GM21528 (cell line): ENCODE measurements around the gene CTSV.
"Not testable (repeated sequence)": the region's sequence is repeated elsewhere in the genome, so short reads cannot be mapped to it uniquely, and the experiment has no call there.

ENCODE experiments used
- ATAC-seq: cut with Tn5 transposase; IDR thresholded peaks from one replicate; pipeline ENCODE4 v1.9.1; 2021; ENCODE audit warnings: mild to moderate bottlenecking, moderate library complexity; ENCODE audit not compliant: unreplicated experiment, low FRiP score

CTSV gene

GRCh38 chr9:97045300-97045699, 6.4 kb upstream of the CTSV start:
- ATAC-seq: no peak

- ATAC-seq: no peak
Measured at GRCh38 chr9:97041898-97042297, 3.0 kb upstream of the CTSV start.

- ATAC-seq: no peak
Measured at GRCh38 chr9:97039514-97039860, 545 bp upstream of the CTSV start.

GRCh38 chr9:97023505-97023904, 15.4 kb downstream of the CTSV start:
- ATAC-seq: not testable (repeated sequence)

GRCh38 chr9:97013151-97014132, 25.5 kb downstream of the CTSV start:
- ATAC-seq: peak; percentile 86

GRCh38 chr9:97012617-97013016, 26.3 kb downstream of the CTSV start:
- ATAC-seq: peak; percentile 71

GRCh38 chr9:97002195-97002594, 36.7 kb downstream of the CTSV start:
- ATAC-seq: not testable (repeated sequence)

GRCh38 chr9:97001338-97001737, 37.6 kb downstream of the CTSV start:
- not testable (repeated sequence) for ATAC-seq

- ATAC-seq: not testable (repeated sequence)
Measured at GRCh38 chr9:97000139-97000787, 38.7 kb downstream of the CTSV start.

- not testable (repeated sequence) for ATAC-seq
Measured at GRCh38 chr9:96999733-97000132, 39.2 kb downstream of the CTSV start.

- ATAC-seq: not testable (repeated sequence)
Measured at GRCh38 chr9:96997009-96997701, 41.8 kb downstream of the CTSV start.

GRCh38 chr9:96994531-96995016, 44.4 kb downstream of the CTSV start:
- not testable (repeated sequence) for ATAC-seq

- ATAC-seq: not testable (repeated sequence)
Measured at GRCh38 chr9:96992303-96992702, 46.6 kb downstream of the CTSV start.

GRCh38 chr9:96989747-96990318, 49.1 kb downstream of the CTSV start:
- ATAC-seq: not testable (repeated sequence)

GRCh38 chr9:96984887-96985286, 54.1 kb downstream of the CTSV start:
- not testable (repeated sequence) for ATAC-seq

- not testable (repeated sequence) for ATAC-seq
Measured at GRCh38 chr9:96984139-96984538, 54.8 kb downstream of the CTSV start.

GRCh38 chr9:96983496-96984122, 55.3 kb downstream of the CTSV start:
- ATAC-seq: not testable (repeated sequence)
